ENCODE results near the gene DENR. TPM values are rescaled to one million over a fixed set of nuclear protein-coding genes. Genes with fewer than 3 reads are reported as not detected.
"Not testable (repeated sequence)": the region's sequence is repeated elsewhere in the genome, so short reads cannot be mapped to it uniquely, and the experiment has no call there.

Gene DENR
- polyA plus RNA-seq, 1 experiment, result 16.1 TPM

GRCh38 chr12:122740351-122740750, 12.3 kb upstream of the DENR start:
- Histone ChIP-seq H3K27me3 (ENCODE audit: control insufficient read depth, insufficient read depth, low read length) (no peaks in the 10 kb centered on the region), H3K4me3 (ENCODE audit: low read depth, low read length) (no peak overlapping the region), H3K36me3 (ENCODE audit: control insufficient read depth, insufficient read depth, low read length) (no peaks in the 10 kb centered on the region)
- TF ChIP-seq, protein P1, sequence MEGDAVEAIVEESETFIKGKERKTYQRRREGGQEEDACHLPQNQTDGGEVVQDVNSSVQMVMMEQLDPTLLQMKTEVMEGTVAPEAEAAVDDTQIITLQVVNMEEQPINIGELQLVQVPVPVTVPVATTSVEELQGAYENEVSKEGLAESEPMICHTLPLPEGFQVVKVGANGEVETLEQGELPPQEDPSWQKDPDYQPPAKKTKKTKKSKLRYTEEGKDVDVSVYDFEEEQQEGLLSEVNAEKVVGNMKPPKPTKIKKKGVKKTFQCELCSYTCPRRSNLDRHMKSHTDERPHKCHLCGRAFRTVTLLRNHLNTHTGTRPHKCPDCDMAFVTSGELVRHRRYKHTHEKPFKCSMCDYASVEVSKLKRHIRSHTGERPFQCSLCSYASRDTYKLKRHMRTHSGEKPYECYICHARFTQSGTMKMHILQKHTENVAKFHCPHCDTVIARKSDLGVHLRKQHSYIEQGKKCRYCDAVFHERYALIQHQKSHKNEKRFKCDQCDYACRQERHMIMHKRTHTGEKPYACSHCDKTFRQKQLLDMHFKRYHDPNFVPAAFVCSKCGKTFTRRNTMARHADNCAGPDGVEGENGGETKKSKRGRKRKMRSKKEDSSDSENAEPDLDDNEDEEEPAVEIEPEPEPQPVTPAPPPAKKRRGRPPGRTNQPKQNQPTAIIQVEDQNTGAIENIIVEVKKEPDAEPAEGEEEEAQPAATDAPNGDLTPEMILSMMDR (IDR thresholded peaks at IDR 0.05; ENCODE audit: insufficient read depth, low read depth, low read length), result no peak
- no peak for DNase-seq (ENCODE audit: low read depth)
- POLR2A ChIA-PET, result no interaction called here
- CTCF ChIA-PET, result interaction anchor here (1.3 kb wide), 1 partner anchor 102 kb away, joined by 3 read pairs; no protein-coding TSS in a partner anchor

- ChIA-PET CTCF (no interaction called here), POLR2A (no interaction called here)
- no peak for DNase-seq (ENCODE audit: low read depth)
Observed at GRCh38 chr12:122743895-122744525, 8.6 kb upstream of the DENR start.

DNA sequence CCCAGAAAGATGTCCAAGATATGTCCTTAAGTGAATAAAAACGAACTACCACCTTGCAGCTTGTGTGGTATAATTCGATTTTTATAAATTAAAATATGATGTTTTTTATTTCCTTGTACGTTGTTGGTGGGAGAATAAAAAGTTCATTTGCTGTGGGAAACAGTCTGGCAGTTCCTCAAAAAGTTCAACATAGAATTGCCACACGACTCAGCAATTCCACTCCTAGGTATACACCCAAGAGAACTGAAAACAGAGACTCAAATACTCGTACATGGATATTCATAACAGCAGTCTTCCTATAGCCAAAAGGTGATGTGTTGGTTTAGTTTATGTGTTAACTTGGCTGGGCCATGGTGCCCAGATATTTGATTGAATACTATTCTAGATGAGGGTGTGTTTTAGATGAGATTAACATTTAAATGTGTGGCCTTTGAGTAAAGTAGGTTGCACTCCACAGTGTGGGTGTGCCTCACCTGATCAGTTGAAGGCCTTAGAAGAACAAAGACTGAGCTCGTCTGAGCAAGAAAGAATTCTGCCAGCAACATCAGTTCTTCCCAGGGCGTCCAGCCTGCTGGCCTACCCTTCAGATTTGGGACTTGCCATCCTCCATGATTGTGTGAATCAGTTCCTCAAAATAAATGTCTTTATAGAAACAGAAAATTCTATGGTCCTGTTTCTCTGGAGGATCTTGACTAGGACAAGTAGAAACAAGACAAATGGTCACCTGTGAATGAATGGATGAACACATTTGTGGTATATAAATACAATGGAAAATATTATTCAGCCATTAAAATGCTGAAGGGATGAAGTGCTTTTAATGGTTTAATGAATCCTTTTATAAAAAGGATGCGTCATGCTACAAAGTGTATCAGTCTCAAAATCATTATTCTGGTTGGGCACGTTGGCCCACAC, 5.1 kb upstream of the DENR start:
- H3K36me3 ChIP-seq (ENCODE audit: control insufficient read depth, insufficient read depth, low read length), result no peaks in the 10 kb centered on the region
- TF ChIP-seq, protein P1 (IDR thresholded peaks at IDR 0.05; ENCODE audit: insufficient read depth, low read depth, low read length), result no peak
- no peaks in the 10 kb centered on the region for H3K27me3 ChIP-seq (ENCODE audit: control insufficient read depth, insufficient read depth, low read length)
- ChIA-PET POLR2A (no interaction called here), CTCF (interaction anchor here (1.0 to 4.1 kb wide), 2 partner anchors 11 to 110 kb away, joined by 3 to 32 read pairs; no protein-coding TSS in a partner anchor)
- no peak overlapping the region for H3K4me3 ChIP-seq (ENCODE audit: low read depth, low read length)
- no peak for DNase-seq (ENCODE audit: low read depth)

More at GRCh38 chr12:122743895-122744525, 8.6 kb upstream of the DENR start:
- TF ChIP-seq, protein P1 (IDR thresholded peaks at IDR 0.05; ENCODE audit: insufficient read depth, low read depth, low read length), result no peak
- no peaks in the 10 kb centered on the region for H3K36me3 ChIP-seq (ENCODE audit: control insufficient read depth, insufficient read depth, low read length)
- no peak overlapping the region for H3K4me3 ChIP-seq (ENCODE audit: low read depth, low read length)
- H3K27me3 ChIP-seq (ENCODE audit: control insufficient read depth, insufficient read depth, low read length), result no peaks in the 10 kb centered on the region

DNA sequence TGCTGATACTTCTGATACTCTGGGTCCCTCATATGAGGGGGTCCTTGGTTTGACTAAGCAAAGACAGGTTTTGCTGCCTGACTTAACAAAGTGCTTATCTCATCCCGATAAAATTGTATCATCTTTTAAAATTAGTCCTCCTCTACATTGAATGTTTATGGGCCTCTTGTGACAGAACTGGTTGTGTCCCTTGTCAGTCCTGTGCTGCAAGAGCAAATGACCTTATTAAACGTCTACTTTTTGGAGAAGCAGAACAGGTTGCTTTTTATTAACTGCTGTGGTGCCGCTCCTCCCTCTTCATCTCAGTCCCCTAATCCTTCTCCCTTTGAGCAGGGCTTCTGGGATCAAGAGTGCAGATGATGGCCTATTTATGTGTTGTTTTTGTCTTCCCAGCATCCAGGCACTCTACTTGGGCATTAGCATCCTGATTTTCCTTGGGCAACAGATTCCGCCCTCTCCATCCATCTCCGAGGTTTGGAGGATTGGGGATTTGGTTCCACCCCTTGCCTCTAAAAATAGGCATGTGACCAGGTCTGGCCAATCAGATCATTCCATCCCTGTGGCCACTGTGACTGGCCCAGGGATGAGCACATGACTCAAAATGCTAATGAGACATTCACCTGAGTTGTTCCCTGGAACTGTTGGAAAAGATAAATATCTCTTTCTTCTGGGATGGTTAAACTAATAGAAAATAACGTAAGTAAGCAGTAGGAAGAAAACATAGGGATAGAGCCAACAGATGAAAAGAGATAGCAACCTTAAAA, 2.9 kb upstream of the DENR start:
- H3K27me3 ChIP-seq (ENCODE audit: control insufficient read depth, insufficient read depth, low read length), result no peaks in the 10 kb centered on the region
- no peak for DNase-seq (ENCODE audit: low read depth)
- no peaks in the 10 kb centered on the region for H3K36me3 ChIP-seq (ENCODE audit: control insufficient read depth, insufficient read depth, low read length)
- TF ChIP-seq, protein P1 (IDR thresholded peaks at IDR 0.05; ENCODE audit: insufficient read depth, low read depth, low read length), result no peak
- CTCF ChIA-PET, result interaction anchor here (4.1 kb wide), 1 partner anchor 112 kb away, joined by 32 read pairs; no protein-coding TSS in a partner anchor
- no peak overlapping the region for H3K4me3 ChIP-seq (ENCODE audit: low read depth, low read length)
- POLR2A ChIA-PET, result no interaction called here

DNA sequence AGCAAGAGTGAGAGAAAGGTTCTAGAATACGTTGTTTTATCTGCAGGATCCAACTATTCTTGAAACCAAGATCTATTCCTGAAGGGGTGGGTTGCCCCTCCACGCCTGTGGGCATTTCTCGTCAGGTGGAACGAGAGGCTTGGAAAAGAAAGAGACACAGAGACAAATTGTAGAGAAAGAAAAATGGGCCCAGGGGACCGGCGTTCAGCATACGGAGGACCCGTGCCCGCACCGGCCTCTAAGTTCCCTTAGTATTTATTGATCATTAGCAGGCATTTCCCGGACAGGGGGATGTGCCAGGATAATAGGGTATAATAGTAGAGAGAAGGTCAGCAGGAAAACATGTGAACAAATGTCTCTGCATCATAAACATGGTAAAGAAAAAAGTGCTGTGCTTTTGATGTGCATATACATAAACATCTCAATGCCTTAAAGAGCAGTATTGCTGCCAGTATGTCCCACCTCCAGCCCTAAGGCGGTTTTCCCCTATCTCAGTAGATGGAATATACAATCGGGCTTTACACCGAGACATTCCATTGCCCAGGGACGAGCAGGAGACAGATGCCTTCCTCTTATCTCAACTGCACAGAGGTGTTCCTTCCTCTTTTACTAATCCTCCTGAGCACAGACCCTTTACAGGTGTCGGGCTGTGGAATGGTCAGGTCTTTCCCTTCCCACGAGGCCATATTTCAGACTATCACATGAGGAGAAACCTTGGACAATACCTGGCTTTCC, 1.7 kb upstream of the DENR start:
- H3K36me3 ChIP-seq (ENCODE audit: control insufficient read depth, insufficient read depth, low read length); DNase-seq (ENCODE audit: low read depth); H3K27me3 ChIP-seq (ENCODE audit: control insufficient read depth, insufficient read depth, low read length); POLR2A ChIA-PET; CTCF ChIA-PET; H3K4me3 ChIP-seq (ENCODE audit: low read depth, low read length): not testable (repeated sequence)

Measured in BJ (cell line).